DND-41 (cell line): ENCODE measurements around the gene TMEM106B.
A peak's percentile ranks its signal among the peaks of the same experiment; 100 is the strongest.

Experiments
- ATAC-seq: fragments of 200-7000 bp; cut with Tn5 transposase; 3 replicates; pipeline ENCODE4 v1.9.1; 2021; ENCODE audit warnings: low read depth; ENCODE audit not compliant: insufficient read depth
- DNase-seq: peaks from one replicate; pipeline ENCODE4 v3.0.0-alpha.2; 2020
- H2AFZ ChIP-seq: 2 replicates; pipeline ENCODE4 v1.6.0; 2012; ENCODE audit warnings: low read depth, low read length
- H3K27ac ChIP-seq: 2 replicates; pipeline ENCODE4 v1.5.1; 2012; ENCODE audit warnings: low read length, inconsistent platforms
- H3K27me3 ChIP-seq: fragments of 200-600 bp; sonication (generic); 2 replicates; pipeline ENCODE4 v1.6.0; 2012; ENCODE audit warnings: low read length, mild to moderate bottlenecking, inconsistent platforms; ENCODE audit not compliant: insufficient read depth, poor library complexity
- H3K36me3 ChIP-seq: 2 replicates; pipeline ENCODE4 v1.5.1; 2012; ENCODE audit warnings: low read length, inconsistent platforms; ENCODE audit not compliant: insufficient read depth
- H3K4me1 ChIP-seq: 2 replicates; pipeline ENCODE4 v1.5.1; 2012; ENCODE audit warnings: mild to moderate bottlenecking, low read length; ENCODE audit not compliant: insufficient read depth
- H3K4me2 ChIP-seq: 2 replicates; pipeline ENCODE4 v1.6.0; 2012; ENCODE audit warnings: mild to moderate bottlenecking, moderate library complexity, low read length, inconsistent platforms; ENCODE audit not compliant: insufficient read depth
- H3K4me3 ChIP-seq, 2 experiments: fragments of 200-600 bp in 1 of 2; shearing (Covaris generic) in 1 of 2; 2 replicates each; pipeline ENCODE4 v1.5.1; 2012 to 2016; ENCODE audit warnings: inconsistent platforms in 2 of 2, low read length in 2 of 2, mild to moderate bottlenecking in 2 of 2, low read depth in 1 of 2, moderate library complexity in 1 of 2
- H3K79me2 ChIP-seq: 2 replicates; pipeline ENCODE4 v1.6.0; 2012; ENCODE audit warnings: low read length, inconsistent platforms; ENCODE audit not compliant: insufficient read depth
- H3K9ac ChIP-seq: 2 replicates; pipeline ENCODE4 v1.6.0; 2012; ENCODE audit warnings: low read depth, mild to moderate bottlenecking, inconsistent platforms, low read length, moderate library complexity
- H3K9me3 ChIP-seq: 2 replicates; pipeline ENCODE4 v1.5.1; 2012; ENCODE audit warnings: low read length, moderate library complexity, mild to moderate bottlenecking, inconsistent platforms; ENCODE audit not compliant: insufficient read depth, severe bottlenecking
- H4K20me1 ChIP-seq: 2 replicates; pipeline ENCODE4 v1.6.0; 2012; ENCODE audit warnings: low read length; ENCODE audit not compliant: insufficient read depth
- EZH2 ChIP-seq: IDR thresholded peaks from 3 replicates; pipeline ENCODE4 v1.6.1; 2012; ENCODE audit warnings: borderline replicate concordance, low read depth, mild to moderate bottlenecking, moderate library complexity, low read length, inconsistent platforms; ENCODE audit not compliant: severe bottlenecking
- TF ChIP-seq, protein P1 (sequence below): IDR thresholded peaks from 2 replicates; pipeline ENCODE4 v1.5.1; 2012; ENCODE audit warnings: borderline replicate concordance, low read length, moderate library complexity, mild to moderate bottlenecking; ENCODE audit not compliant: poor library complexity, severe bottlenecking; ENCODE audit errors: extremely low read depth

The TMEM106B gene

DNA sequence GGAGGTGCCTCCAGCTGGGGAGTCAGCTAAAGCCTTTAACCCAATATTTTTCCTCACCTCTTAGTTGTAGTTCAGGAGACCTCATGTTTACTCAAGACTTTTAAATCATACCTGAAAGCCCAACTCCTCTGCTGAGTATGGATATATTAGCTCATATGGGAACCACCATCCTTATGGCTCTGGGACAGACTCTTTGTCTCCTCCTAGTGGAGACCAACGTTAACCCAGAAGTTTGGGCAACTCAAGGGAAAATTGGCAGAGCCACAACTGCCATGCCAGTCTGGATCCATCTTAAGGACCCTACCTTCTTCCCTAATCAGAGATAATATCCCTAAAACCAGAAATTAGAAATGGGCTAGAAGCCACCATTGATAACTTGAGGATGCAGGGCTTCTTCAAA is 80.8 kb downstream of the TMEM106B start:
- H3K9me3 ChIP-seq, result peaks cover 16% of the 10 kb centered on the region
- no peak overlapping the region for H3K4me2 ChIP-seq
- no peaks in the 10 kb centered on the region for H3K79me2 ChIP-seq
- no peaks in the 10 kb centered on the region for H4K20me1 ChIP-seq
- H3K27me3 ChIP-seq, result no peaks in the 10 kb centered on the region
- no peaks in the 10 kb centered on the region for H3K36me3 ChIP-seq
- TF ChIP-seq, protein P1, sequence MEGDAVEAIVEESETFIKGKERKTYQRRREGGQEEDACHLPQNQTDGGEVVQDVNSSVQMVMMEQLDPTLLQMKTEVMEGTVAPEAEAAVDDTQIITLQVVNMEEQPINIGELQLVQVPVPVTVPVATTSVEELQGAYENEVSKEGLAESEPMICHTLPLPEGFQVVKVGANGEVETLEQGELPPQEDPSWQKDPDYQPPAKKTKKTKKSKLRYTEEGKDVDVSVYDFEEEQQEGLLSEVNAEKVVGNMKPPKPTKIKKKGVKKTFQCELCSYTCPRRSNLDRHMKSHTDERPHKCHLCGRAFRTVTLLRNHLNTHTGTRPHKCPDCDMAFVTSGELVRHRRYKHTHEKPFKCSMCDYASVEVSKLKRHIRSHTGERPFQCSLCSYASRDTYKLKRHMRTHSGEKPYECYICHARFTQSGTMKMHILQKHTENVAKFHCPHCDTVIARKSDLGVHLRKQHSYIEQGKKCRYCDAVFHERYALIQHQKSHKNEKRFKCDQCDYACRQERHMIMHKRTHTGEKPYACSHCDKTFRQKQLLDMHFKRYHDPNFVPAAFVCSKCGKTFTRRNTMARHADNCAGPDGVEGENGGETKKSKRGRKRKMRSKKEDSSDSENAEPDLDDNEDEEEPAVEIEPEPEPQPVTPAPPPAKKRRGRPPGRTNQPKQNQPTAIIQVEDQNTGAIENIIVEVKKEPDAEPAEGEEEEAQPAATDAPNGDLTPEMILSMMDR, result peak; percentile 46
- no peak for TF ChIP-seq EZH2
- ATAC-seq, result 0 out of 3 replicates have a peak, but pooled peaks have one; percentile 37
- H2AFZ ChIP-seq, result no peak overlapping the region
- DNase-seq, result no peak
- no peak overlapping the region for H3K4me3 ChIP-seq
- no peaks in the 10 kb centered on the region for H3K4me1 ChIP-seq
- H3K9ac ChIP-seq, result no peak overlapping the region
- no peak overlapping the region for H3K27ac ChIP-seq
